Activated T-cell treated with anti-CD3 and anti-CD28 coated beads, Interleukin-2, amount 50 U/mL, for 1 hour (primary cell): ENCODE results near the gene TSPO2.

Experiments
- DNase-seq: peaks from one replicate; pipeline ENCODE4 v3.0.0-alpha.2; 2020

Gene TSPO2

GRCh38 chr6:41053041-41053440, 10.8 kb downstream of the TSPO2 start, which contains the start of gene APOBEC2:
Gene APOBEC2 (plus strand): TSS chr6:41053202. CDS start chr6:41053348, 146 bp downstream.
- no peak for DNase-seq

- no peak for DNase-seq
These were observed 12.2 kb downstream of the TSPO2 start for GRCh38 chr6:41054511-41054910.

DNA sequence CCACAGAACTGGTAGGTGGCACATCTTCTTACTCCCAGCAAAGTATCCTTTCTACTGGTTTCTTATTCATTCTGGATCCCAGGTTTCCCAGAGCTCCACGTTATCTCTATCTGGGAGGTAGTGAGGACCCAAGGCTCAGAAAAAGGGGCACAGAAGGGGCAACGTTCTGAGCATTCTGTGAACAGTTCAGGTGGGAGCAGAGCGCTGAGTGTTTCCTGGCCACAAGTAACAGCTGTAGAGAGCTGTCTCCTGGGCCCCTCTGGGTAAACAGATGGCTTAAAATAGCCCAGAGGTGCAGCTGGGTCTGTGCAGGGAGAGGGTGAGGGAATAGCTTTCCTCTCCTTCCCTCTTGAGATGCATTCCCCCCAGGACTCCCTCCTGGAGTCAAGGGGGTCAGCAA, 12.9 kb downstream of the TSPO2 start:
- DNase-seq, result no peak

DNA sequence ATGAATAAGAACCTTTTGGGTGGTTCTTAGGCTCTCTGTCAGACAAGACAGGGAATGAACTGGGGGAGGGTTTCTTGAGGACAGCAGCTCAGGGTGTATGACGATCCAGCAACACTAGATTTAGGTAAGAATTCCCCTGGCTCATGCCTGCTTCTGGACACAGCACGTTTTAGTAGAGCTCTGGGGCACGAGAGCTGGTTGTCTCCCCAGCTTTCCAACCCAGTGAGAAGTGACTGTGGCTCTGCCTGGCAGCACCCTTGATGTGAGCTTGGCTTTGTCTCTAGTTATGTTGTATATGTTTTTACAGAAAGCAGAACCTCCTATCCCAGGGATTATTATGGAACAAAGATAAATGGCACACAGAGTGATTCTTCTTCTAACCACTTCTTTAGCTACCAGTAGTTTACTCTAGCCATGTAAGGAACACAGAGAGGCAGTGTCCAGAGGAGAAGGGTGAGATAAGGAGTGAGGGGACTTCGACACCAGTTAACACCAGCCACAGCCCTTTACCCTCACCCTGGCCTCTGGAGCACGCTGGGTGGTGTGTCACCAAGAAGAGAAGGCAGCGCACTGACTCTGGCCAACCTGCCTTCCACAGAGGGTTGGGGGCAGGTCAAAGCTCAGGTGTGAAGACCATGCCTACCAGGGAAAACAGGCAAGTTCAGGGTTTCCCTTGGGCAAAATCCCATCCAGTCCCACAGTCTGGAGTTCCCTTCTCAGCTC, 14.7 kb downstream of the TSPO2 start:
- DNase-seq, result no peak

DNA sequence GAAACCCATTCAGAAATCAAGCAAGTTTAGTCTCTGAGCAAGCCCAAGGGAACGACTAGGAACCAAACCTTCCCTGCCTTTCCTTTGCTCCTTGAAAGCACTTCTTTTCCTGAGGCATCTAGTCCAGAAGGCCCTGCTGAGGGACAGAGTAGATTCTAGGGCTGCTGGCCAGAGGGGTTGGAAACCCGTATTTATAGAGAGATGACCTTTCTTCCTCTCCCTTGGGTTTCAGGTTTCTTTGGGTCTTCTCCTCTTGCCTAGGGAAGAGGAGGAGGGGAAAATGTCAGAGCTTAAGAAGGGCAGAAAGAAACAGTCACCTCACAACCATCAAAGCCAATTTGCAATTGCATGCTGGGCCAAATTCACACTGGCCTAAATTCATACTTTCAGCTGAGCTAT, 16.5 kb downstream of the TSPO2 start:
- DNase-seq, result no peak

DNA sequence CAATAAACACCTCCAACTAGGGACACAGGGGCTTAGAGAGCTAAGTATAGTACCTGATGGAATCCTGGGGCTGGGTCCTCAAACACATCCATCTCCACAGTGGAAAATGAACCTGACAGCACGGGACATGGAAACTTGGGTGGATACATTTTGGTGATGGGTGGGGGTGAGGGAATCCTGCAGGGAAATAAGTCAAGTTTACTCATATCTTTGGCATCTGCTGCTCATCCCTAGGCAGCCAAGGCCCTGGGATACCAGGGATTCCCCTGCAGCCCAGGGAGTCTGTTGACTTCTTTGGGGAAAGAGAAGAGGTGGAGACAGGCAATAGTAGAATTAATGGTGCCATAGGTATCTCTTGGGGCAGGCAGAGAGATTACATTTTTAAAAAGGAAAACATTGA, 17.3 kb downstream of the TSPO2 start:
- DNase-seq, result no peak

DNA sequence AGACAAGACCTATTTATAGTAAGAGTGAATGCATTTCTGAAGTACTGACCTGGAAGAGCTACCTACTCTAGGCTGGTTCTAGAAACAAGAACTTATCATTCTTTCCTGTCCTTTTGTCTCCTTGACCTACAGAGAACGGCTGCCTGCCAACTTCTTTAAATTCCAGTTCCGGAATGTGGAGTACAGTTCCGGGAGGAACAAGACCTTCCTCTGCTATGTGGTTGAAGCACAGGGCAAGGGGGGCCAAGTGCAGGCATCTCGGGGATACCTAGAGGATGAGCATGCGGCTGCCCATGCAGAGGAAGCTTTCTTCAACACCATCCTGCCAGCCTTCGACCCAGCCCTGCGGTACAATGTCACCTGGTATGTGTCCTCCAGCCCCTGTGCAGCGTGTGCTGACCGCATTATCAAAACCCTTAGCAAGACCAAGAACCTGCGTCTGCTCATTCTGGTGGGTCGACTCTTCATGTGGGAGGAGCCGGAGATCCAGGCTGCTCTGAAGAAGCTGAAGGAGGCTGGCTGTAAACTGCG, 19.0 kb downstream of the TSPO2 start:
- no peak for DNase-seq

- DNase-seq, result no peak
These were observed 19.8 kb downstream of the TSPO2 start for GRCh38 chr6:41062056-41062455.

- DNase-seq, result no peak
These were observed 21.6 kb downstream of the TSPO2 start for GRCh38 chr6:41063884-41064285.

DNA sequence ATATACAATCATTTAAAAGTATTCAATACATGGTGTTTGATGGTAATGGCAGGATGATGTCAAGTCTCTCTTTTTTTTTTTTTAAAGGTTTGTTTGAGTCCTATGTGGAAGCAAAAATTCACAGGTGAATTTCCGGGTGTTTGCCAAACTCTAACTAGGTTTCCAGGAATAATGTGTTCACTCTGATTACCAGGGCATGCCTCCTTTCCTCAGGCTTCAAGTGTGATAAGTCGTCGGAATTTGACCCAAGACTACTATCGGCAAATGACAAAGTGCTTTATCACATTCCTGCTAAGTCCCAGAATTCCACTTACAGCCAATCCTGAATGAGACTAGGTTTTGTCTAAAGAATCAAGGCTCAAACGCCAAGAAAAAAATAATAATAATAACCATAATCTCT, 22.6 kb downstream of the TSPO2 start:
- no peak for DNase-seq

- no peak for DNase-seq
These were observed 23.3 kb downstream of the TSPO2 start for GRCh38 chr6:41065550-41066026.

- peak; percentile 56 for DNase-seq
These were observed 24.6 kb downstream of the TSPO2 start for GRCh38 chr6:41066867-41067304.

- DNase-seq, result no peak
These were observed 29.2 kb downstream of the TSPO2 start for GRCh38 chr6:41071501-41071922.

GRCh38 chr6:41071923-41072835, 29.9 kb downstream of the TSPO2 start, which contains the start of gene OARD1:
Gene OARD1 (minus strand): TSS chr6:41072356. CDS start chr6:41071634, 722 bp downstream.
- peak; percentile 100 for DNase-seq

GRCh38 chr6:41072836-41073202, 30.6 kb downstream of the TSPO2 start, which contains the start of gene NFYA:
Gene NFYA (plus strand): TSS chr6:41072974. CDS start chr6:41079090, 6,116 bp downstream.
- DNase-seq, result no peak

GRCh38 chr6:41073203-41073967, 31.1 kb downstream of the TSPO2 start:
- peak; percentile 79 for DNase-seq

DNA sequence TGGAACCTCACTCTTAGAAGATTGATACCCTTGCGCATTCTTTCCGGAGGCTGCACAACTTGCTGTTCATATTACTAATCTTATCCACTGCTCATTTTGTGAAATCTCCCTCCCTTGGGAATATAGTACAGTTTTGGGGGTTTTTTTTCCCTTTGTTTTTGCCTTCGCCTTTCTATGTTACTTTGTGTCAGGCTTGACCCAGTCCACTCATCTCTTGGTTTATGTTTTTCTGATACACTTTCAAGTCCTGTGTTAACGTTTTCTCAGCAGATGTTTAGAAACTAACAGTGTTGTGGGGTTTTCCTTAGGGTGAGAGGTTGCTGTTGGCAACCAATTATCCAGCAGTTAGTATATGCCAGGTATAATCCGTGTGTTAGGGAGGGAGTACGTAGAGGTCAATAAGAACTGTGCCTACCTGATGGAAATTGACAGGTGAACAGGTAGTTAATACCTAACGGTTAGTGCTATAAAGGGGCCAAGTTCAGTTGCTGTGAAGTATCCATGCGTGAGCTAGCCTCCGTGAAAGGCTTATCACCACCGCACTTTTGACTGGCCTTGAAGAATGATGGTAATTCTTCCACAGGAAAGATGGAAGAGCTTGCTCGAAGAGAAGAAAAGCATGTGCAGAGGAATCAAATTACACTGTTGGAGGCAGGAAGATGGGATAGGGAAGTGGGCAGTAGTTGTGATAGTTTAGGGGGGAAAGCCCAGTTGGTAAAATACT, 31.9 kb downstream of the TSPO2 start:
- no peak for DNase-seq

GRCh38 chr6:41074692-41075436, 32.6 kb downstream of the TSPO2 start:
- DNase-seq, result no peak

GRCh38 chr6:41075651-41076626, 33.7 kb downstream of the TSPO2 start:
- DNase-seq, result no peak

DNA sequence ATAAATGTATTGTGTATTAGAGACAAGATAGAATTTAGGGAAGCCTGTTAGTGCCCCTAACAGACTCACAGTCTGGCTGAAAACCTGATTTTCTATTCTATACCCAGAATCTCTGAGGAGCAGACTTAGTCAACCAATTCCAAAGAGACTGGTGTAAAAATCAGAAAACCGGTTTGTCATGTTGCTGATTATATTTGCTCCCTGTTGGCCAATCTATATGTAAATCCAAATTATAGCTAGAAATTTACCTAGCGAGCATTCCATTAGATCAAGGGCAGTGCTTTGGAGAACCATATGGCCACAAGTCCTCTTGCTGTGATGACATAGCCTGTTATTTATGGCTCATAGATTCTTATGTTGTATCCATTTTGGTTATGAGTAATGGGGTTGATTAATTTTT, 35.3 kb downstream of the TSPO2 start:
- no peak for DNase-seq
